ENCODE measurements around the gene SPACDR.
A peak's percentile ranks its signal among the peaks of the same experiment; 100 is the strongest.

SPACDR gene

DNA sequence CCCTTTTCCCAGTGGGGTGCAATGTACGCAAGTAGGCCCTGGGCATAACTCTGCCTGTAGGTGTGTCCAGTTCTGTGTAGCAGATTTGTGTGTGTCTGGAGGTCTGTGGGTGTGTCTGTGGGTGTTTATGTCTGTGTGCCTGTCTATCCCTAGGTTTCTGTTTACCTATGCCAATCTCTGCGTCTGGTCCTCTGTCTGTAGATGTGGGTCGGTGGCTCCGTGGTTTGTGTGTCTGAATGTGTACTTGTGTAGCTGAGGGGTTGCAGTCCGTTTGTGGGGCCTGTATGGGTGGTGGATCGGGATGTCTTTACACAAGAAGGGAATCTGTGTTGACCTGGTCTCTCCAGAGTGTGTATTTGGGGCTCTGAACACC lies 20.6 kb upstream of the SPACDR start:
- DNase-seq = no peak
- ATAC-seq = no peak

DNA sequence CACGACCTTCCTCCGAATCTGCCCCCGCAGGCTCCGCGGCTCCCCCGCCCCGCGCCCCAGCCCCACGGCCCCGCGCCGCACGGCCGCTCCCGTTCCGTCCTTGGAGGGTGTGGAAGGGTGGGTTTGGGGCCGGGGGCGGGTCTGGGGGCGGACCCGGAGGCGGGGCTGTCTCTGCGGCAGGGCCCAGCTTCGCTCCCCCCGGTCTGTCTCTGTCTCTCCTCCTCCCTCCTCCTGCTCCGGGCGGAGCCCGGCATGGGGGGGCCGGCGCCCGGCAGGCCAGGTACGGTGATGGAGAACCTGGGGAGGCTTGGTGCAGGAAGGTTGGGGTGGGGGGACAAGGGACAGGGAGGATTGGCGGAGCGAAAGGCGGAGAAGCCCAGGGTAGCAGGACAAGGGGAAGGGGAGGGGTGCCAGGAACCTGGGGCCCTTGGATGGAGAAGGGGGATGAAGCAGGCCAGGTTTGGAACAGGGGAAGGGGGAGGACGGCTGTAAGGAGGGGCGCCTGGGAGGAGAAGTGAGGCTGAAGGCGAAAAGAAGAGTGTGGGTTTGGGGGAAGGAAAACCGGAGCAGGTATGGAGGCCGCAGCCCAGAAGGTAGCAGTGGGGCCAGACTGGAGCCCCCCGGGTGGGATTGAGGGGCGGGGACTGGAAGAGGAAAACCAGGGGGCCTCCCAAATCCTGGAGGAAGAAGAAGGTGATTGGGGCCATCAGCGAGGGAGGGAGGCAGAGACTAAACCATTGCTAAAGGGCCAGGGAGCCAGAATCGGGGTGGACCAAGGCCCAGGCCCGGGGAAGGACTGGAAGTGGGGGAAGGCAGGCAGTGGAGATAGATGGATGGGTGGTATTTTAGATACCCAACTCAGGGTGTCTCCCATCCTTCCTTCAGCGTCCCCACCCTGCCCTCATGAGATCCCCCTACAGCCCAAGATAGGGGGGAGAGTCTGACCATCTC lies 19.9 kb upstream of the SPACDR start, which contains the start of gene NYAP1:
TSS of gene NYAP1 (plus strand) at position 206 of the 951 bp plus-strand sequence. CDS start 1,385 bp downstream, outside the sequence.
- ATAC-seq = peak; percentile 7
- peak; percentile 46 for DNase-seq

DNA sequence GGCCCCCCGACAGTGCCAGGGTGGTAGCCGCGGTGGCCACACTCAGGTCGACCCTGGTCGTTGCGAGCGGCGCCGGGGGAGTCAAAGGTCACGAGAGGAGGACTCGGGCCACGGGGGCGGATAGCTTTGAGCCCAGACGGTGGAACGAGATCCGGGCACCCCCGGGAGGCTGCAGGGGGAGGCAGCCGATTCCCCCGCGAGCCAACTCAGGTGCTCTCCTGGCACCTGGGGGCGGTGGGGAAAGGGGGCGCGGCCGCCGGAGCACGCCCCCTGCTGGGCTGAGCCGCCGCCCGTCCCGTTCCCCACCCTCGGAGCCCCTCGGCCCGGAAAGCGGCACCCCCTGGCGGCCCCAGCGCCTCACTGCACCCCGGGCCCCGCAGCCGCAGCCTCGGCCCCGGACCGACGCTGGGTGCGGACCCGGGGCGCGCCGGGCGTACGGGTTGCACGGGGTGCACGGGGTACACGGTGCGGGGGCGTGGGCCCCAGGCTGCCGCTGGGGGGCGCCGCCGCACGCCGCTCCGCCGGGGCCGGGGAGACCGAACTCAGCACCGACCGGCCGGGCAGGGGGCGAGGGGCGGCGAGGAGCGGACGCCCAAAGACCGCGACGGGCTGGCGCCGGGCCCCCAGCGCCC lies 19.1 kb upstream of the SPACDR start:
- DNase-seq (peak; percentile 91), ATAC-seq (peak; percentile 63)

DNA sequence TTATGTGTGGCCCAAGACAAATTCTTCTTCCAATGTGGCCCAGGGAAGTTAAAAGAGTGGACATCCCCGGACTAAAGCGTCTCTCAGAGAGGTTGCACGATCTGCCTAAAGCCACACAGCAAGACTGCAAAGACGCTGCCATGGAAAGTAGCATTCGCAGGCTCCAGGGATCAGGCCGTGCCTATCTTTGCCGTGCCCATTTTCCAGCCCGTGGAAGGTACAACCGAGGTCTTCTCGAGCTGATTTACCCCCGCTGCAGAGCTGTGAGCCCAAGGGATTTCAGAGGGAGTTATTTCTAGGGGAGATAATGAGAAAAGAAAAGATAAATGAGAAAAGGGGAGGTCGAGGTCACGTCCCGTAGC lies 18.6 kb upstream of the SPACDR start:
- DNase-seq (no peak), ATAC-seq (no peak)

DNA sequence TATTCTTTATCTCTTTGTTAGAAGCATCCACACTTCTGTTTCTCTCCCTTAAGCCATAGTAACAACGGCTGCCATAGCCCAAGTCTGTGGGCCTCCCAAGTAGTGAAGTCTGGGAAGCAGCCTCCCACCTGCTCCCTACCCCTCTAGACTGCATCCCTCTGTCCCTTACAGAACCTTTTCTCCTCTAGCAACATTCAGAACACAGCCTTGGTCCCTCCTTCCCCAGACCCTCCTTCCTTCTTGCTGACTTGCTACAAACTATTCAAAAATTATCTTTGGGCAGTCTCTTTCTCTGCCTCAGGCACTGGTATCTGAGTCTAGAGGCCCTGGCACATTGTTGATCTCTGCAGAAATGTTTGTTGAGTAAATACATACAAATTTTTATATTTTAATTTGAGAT lies 17.4 kb upstream of the SPACDR start:
- no peak for DNase-seq
- ATAC-seq = no peak

DNA sequence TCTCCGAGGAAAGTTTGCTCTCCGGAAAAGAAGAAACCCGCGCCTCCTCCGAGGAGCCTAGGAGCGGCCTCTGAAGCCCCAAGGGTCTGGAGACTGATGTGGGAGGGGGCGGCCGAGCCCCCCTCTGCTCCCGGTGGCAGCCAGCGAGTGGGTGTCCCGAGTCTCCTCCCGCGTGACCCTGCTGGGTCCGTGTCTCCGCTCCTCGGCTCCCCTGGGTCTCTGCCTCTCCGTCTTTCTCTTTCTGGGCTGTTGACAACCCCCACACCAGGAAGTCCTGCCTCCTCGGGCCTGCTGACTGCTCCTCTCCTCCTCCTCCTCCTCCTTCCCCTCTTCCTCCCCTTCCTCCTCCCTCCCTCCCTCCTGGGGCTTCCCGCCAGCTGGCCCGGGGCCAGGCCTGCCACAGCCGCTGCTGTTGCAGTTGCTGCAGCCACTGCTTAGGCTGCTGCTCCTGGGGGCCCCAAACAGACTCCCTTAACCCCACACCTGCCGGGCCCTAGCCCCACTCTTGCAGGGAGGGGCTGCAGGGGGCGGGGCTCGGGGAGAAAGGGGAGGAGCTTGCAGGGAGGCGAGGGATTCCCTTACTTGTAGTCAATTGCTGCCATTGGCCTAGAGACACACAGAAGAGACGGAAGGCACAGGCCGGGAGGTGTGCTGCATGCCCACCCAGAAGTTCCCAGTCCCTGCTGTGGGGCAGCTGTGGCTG lies 15.0 kb upstream of the SPACDR start, which contains the start of gene TSC22D4:
TSS of gene TSC22D4 (minus strand) at position 257 of the 703 bp plus-strand sequence. CDS start 1,176 bp downstream, outside the sequence.
- ATAC-seq = peak; percentile 79

DNA sequence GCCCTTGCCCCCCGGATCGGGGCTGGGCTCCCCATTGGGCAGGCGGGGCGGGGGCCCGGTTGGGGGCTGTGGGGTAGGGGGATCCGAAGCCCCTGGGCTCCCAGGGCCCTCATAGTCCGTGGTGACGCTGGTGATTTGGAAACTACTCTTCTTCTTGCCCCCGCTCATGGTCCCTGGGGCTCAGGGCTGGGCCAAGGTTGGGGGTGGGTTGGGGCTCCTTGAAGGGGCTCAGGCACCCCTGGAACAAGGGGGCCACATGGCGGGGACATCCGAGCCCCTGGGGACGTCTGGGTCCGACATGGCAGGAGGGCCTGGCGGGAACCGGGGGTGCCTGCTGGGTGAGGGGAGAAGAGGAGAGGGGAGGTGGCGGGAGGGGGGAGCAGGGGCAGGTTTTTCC lies 13.8 kb upstream of the SPACDR start:
- no peak for ATAC-seq
- DNase-seq = no peak

More for the DNA sequence above, 15.0 kb upstream of the SPACDR start, which contains the start of gene TSC22D4:
- DNase-seq = peak; percentile 92

DNA sequence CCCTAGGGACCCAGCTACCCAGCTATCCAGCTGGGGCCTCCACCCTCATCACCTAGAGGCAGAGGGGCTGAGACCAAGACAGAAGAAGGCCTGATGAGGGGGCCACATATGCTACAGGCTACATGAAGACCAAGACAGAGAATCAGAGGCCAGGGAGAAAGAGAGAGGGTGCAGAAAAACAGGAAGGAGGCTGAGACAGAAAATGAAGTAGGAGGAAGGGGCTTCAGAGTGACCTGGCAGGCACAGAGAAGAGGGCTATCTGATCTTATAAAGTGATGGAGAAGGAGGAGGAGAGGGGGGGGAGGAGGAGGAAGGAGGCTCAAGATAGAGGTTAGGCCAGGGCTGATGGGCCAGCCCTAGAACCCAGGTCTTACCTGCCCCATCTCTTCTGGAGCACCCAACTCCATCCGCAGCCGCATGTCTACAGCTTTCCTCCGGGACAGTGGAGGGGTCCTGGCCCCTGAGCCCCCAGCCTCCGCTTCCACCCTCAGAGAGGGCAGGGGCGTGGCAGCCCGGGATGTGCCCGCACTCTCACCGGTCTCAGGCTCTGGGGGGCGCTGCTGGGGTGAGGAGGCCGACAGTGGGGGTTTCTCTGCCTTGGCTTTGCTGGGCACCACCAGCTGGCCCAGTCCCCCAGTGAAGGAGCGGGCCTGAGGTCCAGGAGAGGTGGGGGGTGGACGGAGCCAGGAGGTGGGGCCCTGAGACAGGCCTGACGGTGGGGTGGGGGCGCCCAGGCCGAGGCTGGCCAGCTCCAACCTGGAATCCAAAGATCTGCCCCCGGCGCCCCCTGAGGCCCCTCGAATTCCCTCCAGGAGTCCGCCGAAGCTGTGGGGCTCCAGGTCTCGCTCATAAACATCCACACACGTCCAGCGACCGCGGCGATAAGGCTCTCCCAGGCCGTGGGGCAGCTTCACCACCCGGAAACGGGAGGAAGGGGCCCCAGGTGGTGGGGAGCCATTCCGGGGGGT lies 13.1 kb upstream of the SPACDR start:
- no peak for ATAC-seq
- peak; percentile 80 for DNase-seq

DNA sequence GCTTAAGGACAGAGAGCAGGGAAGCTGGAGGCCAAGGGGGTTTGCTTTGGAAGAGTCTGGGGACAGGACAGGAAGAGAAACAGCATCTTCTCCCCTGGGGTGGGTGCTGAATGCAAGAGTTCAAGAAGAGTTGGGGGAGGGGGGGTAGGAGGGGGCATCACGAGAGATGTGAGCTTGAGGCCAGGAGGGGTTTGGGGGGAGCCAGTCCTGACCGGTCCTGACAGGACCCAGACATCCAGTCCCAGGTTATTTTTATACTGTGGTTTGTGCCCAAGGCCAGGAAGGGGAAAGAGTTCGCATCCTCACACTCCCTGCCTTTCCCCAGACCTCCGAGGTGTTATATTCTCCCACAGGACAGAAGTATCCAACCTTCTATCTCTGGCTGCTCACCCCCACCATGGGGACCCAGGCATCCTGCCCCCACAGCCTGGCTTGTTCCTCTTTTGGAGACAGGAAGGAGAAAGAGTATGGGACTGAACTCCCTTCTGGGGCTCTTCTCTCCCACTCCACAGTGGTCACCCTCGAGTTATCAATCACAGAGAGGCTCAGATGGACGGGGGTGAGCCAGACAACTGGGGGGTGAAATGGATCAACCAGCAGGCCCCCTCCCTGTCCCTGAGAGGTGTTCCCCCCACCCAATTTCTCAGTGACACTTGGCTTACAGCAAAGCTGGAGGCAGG lies 12.2 kb upstream of the SPACDR start:
- no peak for DNase-seq
- no peak for ATAC-seq

DNA sequence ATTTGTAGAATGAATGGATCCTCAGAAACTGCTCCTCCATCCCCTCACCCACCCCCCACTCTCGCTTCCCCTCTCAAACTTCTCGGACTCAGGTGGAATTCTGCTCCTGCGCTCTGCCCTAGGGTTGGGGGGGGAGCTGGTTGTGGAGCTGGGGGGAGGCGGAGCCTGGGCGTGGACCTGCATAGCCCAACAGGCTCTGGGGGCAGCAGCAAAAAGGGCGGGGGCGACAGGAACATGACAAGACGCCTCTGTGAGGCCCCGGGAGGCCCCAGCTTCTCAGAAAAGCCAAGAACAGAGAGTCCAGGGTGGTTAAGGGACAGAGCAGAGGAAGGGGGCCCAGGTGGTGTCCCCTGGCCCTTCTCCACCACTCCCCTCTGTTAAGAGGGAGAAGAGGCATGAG lies 11.5 kb upstream of the SPACDR start:
- peak; percentile 57 for DNase-seq
- ATAC-seq = no peak

DNA sequence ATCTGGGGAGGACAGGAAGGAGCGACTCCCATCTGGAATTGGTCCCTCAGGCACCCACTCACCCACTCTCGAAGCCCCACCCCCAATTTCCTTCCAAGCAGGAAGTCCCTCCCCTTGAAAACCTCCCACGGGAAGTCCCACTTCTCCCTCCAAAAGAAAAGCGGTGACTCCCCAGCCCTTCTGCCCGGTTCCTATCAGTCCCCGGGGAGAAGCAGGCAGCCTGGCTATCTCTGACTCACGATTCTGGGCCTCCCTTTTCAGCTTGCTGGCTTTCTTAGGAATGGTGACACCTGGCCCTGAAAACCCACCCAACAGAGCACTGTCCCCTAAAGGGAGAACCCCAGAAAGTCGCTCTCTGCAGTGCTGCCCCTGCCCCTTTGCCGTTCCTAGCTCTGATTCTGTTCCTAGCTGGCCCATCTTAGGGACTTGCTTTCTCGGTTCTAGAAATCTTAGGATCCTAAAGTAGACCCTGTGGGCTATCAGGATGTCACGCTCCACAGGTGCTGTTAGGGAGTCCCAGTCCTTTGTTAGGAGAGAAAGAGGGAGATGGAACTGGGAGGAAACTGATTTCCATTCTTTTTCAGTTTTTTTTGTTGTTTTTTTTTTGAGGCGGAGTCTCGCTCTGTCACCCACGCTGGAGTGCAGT lies 8.9 kb upstream of the SPACDR start:
- DNase-seq = peak; percentile 29
- no peak for ATAC-seq

DNA sequence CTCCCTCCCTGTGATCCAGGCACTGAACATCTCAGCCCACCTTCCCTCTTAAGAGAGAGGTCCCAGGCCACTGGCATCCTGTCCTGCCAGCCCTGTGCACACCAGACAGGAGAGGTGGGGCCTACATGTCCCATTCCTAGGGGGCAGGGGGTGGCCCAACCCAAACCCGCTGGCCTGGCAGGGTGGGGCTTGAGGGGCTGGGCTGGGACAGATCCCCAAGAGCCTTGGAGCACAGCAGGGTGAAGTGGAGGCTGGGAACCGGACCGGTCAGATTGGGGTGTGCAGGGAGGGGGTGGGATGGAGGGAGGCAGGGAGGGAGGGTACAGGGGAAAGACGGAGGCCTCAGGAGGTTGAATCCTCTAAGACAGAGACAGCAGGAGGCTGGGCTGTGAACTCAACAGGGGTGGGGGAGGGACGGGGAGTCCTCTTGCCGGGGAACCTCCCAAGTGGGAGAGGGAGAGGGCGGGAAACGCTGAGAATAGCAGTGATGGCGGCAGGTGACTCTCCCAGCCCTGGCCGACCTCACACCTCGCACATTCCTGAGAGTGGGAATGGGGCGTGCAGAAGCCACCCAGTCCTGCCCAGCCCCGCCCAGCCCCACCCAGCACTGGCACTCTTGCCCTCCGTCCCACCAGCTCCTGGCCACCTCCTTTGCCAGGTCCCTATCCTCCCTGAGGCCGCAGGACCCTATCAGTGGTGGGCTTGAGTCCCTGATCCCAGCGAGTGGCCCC lies 8.2 kb upstream of the SPACDR start:
- ATAC-seq (no peak), DNase-seq (no peak)

DNA sequence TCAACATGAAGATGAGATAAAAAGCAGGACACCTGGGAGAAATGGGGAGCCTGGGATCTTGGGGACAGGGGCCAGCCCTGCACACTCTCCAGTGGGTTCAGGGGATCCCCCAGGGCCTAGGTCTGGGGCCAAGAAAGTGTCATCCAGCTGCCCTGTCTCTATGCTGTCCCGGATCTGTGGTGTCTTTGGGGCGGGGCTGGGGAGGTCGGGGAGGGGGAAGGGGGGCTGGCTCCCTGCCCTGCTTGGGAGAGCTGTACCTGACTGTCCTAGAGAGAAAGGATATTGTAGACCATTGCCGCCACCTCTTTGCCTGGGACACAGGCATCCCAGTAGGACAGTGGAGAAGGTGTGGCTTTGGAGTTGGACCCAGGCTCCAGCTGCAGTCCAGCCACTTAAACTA lies 7.0 kb upstream of the SPACDR start:
- ATAC-seq (no peak), DNase-seq (no peak)

DNA sequence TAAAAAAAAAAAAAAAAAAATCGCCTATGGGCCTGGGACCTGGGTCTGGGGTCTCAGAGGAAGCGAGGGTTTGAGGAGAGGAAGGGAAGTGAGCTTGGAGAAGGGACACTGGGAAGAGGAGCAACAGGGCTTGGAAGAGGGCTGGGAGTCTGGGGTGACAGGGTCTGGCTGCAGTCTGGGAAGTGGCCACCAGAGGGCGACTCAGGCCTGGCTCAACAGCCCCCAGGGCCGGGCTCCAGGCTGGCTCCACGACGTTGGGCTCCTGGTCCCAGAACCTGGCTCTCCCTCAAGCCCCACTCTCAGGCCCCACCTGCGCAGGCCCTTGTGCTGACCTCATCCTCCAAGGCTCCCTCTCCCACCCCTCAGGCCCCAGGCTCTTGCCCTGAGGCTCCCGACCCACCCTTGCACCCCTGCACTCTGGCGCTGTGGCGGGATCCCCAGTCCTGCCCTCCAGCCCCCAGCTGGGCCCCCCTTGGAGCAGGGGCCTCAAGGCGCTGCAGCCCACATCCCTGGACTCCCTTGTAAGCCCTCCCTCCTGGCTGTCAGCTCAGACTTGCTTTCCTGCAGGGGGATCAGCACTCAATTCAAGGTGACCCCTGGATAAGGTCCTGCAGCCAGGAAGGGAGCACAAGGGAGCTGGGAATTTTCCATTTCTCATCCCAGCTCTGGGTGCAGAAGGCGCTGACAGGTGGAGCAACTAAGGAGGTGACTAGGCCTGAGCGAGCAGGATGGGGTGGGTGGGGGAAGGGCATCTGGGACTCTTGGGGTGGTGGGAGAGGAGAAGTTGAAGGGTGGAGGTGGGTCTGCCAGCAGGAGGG lies 5.4 kb upstream of the SPACDR start:
- peak; percentile 92 for DNase-seq
- ATAC-seq = peak; percentile 78

DNA sequence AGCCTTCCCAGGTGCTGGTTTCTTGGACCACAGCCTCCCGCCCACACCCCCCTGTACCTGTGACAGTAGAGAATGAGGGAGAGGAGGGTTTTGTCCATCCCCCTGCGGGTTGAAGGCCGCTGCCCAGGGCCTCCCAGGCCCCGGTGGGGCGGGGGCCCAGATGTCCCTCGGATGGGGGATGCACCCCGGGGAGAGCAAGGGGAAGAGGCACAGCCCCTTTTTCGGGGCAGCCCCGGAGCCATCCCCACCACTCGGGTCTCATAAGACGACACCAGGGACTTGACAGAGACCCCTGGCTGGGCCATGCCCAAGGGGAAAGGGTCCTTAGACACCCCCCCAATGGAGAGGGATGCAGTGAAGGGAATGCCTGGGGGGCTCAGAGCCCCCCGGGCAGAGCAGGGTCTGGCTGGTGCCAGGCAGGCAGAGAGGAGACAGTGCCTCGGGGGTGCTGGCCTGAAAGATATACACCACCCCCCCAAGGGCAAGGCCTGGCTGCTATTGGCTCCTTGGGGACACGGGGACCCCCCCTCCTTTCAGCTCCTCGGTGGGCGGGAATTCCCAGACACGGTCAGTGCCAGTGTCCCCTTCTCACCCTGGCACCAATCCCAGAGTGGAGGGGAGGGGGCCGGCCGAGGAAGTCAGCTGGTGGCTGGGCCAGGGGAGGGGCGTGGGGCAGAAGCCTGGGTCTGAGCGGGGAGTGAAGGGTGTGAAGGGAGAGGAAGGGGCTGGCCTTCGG lies 3.7 kb upstream of the SPACDR start:
- DNase-seq (no peak), ATAC-seq (no peak)

DNA sequence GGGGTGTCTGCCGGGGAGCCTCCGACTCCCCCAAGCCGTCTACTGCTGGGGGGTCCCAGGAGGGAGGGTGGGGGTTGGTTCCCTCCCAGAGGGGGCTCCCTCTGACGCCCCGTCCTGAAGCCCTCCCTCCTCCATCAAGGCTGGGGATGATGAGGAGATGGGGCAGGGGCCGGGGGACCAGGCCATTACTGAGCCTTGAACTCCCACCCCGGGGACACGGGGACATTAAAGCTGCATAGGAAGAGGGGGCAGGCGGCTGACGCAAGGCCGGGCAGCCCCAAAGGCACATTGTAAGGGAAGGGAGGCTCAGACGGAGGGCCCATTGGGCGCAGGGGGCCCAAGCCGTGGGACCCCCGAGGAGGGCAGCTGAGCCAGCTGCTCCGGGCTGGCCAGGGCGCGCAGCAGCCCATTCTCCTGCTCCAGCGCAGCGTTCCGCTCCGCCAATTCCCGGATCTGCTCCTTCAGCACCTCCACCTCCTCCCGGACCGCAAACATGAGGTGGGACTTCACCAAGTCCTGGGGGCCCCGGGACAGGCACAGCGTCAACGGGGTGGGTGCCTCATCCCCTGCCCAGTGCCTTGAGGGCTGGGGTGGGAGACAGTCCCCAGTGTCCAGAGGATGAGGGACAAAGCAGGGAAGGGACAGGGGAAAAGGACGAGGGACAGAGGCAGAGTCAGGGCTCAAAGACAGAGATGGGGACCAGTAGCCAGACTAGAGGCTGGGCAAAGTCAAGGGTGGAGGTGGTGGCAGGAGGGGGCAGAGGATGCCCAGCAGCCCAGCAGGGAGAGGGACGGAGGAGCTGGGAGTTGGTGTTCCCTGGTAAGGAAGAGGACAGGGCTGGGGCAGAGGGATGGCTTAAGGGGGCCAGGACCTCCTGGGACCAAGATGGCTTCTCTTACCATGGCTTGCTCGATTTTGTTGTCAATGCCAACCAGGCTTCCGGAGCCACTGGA lies 2.9 kb upstream of the SPACDR start:
- ATAC-seq = no peak
- DNase-seq = no peak
